SU-DHL-6 (cell line): Measurements from ENCODE around the gene ARAP1.

Experiments
- H2AFZ ChIP-seq: fragments of 200-600 bp; sonication (generic); 2 replicates; pipeline ENCODE4 v1.6.1; 2014; ENCODE audit warnings: low read depth, mild to moderate bottlenecking, moderate library complexity, mixed read lengths, antibody characterized with exemption, low read length; ENCODE audit not compliant: severe bottlenecking
- H3F3A ChIP-seq: fragments of 200-600 bp; shearing (Covaris generic); 2 replicates; pipeline ENCODE4 v1.6.0; 2016; ENCODE audit warnings: antibody characterized with exemption, mild to moderate bottlenecking; ENCODE audit not compliant: insufficient read depth
- H3K27ac ChIP-seq: fragments of 200-600 bp; sonication (generic); 2 replicates; pipeline ENCODE4 v1.5.1; 2016; ENCODE audit warnings: low read depth, mild to moderate bottlenecking, low read length, moderate library complexity, mixed read lengths
- H3K27me3 ChIP-seq: fragments of 200-600 bp; sonication (generic), shearing (Covaris generic); 2 replicates; pipeline ENCODE4 v1.6.0; 2014; ENCODE audit warnings: mild to moderate bottlenecking, low read length
- H3K36me3 ChIP-seq: fragments of 200-600 bp; sonication (generic); 2 replicates; pipeline ENCODE4 v1.6.1; 2014; ENCODE audit warnings: mild to moderate bottlenecking, low read length, mixed read lengths
- H3K4me2 ChIP-seq: fragments of 300-600, 200-600 bp; shearing (Covaris generic), sonication (generic); 2 replicates; pipeline ENCODE4 v1.6.0; 2014; ENCODE audit warnings: low read length, low read depth, mild to moderate bottlenecking; ENCODE audit not compliant: poor library complexity, severe bottlenecking
- H3K4me3 ChIP-seq: fragments of 200-600 bp; sonication (generic); 2 replicates; pipeline ENCODE4 v1.5.1; 2014; ENCODE audit warnings: antibody characterized with exemption, low read length, mild to moderate bottlenecking, mixed read lengths; ENCODE audit not compliant: insufficient read depth, poor library complexity, severe bottlenecking
- H3K79me2 ChIP-seq: fragments of 200-600 bp; sonication (generic); 2 replicates; pipeline ENCODE4 v1.6.1; 2014; ENCODE audit warnings: mild to moderate bottlenecking, low read length, moderate library complexity; ENCODE audit not compliant: insufficient read depth
- H3K9ac ChIP-seq: fragments of 200-600 bp; sonication (generic); 2 replicates; pipeline ENCODE4 v1.7.0; 2014; ENCODE audit warnings: mild to moderate bottlenecking, low read length
- H3K9me2 ChIP-seq: fragments of 200-600 bp; sonication (generic); replicated peaks from 2 replicates; pipeline ENCODE4 v1.6.1; 2014; ENCODE audit warnings: low read length; ENCODE audit not compliant: insufficient read depth
- H3K9me3 ChIP-seq: fragments of 200-600 bp; sonication (generic); 2 replicates; pipeline ENCODE4 v1.6.1; 2014; ENCODE audit warnings: low read length, mixed read lengths; ENCODE audit not compliant: insufficient read depth
- H4K20me1 ChIP-seq: fragments of 200-600 bp; sonication (generic); 2 replicates; pipeline ENCODE4 v1.6.1; 2014; ENCODE audit warnings: low read depth, mild to moderate bottlenecking, antibody characterized with exemption, low read length, moderate library complexity, mixed read lengths
- EZH2phosphoT487 ChIP-seq: fragments of 200-600 bp; sonication (generic), shearing (Covaris generic); conservative IDR thresholded peaks from 2 replicates; pipeline ENCODE4 v1.6.1; 2018; ENCODE audit warnings: mild to moderate bottlenecking, antibody characterized with exemption, low read length, moderate library complexity, mixed read lengths
- TF ChIP-seq, protein P1 (sequence below): fragments of 200-600 bp; sonication (generic); IDR thresholded peaks from one replicate; pipeline ENCODE4 v1.5.1; 2017; ENCODE audit warnings: antibody characterized with exemption, mild to moderate bottlenecking, low read length, moderate library complexity; ENCODE audit not compliant: insufficient read depth, poor library complexity, severe bottlenecking

ARAP1 gene

DNA sequence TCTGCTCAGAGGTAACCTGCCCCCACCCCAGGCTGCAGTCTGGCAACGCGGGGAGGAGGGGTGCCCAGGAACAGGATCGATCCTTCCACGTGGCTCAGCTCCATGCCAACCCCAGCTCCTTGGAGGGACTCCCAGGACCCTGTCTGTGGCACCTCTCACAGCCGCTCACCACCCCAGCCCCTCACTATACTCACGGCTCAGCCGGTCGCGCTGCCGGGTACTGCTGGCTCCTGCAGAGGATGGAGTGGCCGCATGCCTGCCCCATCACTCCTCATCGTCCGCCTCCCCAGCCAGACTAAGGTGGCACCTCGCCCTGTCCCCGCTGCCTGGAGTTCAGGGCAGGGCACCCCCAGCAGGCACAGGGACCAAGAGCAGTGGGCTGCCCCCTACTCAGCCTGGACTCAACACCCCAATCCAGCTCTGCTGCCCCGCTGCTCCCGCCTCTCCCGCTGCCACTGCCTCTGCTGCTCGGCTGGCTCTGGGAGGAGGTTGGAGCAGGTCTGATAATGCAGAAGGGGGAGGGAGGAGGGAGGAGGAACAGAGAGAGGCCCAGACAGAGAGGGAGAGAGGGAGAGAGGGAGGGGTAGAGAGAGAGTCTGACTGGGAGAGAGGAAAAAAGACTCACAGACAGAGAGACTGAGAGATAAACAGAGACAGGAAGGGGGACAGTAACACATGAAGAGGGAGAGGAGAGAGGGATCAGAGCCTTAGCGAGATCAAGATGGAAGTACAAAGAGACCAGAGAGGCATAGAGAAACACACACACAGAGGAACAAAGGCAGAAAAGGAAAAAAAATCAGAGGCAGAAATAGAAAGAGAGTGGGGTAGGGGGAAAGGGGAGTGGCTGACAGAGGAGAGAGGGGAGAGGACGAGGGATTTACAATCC lies 78.0 kb downstream of the ARAP1 start, which contains the start of gene PDE2A:
PDE2A (minus strand) TSS at position 480 of the 886 bp plus-strand sequence; CDS start at position 265, 215 bp downstream.
- Histone ChIP-seq H3K79me2 (no peaks in the 10 kb centered on the region), H3K27me3 (no peaks in the 10 kb centered on the region), H3K36me3 (no peaks in the 10 kb centered on the region), H3K9me3 (no peaks in the 10 kb centered on the region), H3K27ac (no peak within 1 kb of the TSS), H3K4me2 (no peak within 1 kb of the TSS), H4K20me1 (no peaks in the 10 kb centered on the region), H3K9ac (no peak within 1 kb of the TSS), H2AFZ (no peak within 1 kb of the TSS), H3K9me2 (no peaks in the 10 kb centered on the region), H3K4me3 (no peak within 1 kb of the TSS), H3F3A (no peaks in the 10 kb centered on the region)
- TF ChIP-seq, protein P1, sequence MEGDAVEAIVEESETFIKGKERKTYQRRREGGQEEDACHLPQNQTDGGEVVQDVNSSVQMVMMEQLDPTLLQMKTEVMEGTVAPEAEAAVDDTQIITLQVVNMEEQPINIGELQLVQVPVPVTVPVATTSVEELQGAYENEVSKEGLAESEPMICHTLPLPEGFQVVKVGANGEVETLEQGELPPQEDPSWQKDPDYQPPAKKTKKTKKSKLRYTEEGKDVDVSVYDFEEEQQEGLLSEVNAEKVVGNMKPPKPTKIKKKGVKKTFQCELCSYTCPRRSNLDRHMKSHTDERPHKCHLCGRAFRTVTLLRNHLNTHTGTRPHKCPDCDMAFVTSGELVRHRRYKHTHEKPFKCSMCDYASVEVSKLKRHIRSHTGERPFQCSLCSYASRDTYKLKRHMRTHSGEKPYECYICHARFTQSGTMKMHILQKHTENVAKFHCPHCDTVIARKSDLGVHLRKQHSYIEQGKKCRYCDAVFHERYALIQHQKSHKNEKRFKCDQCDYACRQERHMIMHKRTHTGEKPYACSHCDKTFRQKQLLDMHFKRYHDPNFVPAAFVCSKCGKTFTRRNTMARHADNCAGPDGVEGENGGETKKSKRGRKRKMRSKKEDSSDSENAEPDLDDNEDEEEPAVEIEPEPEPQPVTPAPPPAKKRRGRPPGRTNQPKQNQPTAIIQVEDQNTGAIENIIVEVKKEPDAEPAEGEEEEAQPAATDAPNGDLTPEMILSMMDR = no peak
- no peak for TF ChIP-seq EZH2phosphoT487

DNA sequence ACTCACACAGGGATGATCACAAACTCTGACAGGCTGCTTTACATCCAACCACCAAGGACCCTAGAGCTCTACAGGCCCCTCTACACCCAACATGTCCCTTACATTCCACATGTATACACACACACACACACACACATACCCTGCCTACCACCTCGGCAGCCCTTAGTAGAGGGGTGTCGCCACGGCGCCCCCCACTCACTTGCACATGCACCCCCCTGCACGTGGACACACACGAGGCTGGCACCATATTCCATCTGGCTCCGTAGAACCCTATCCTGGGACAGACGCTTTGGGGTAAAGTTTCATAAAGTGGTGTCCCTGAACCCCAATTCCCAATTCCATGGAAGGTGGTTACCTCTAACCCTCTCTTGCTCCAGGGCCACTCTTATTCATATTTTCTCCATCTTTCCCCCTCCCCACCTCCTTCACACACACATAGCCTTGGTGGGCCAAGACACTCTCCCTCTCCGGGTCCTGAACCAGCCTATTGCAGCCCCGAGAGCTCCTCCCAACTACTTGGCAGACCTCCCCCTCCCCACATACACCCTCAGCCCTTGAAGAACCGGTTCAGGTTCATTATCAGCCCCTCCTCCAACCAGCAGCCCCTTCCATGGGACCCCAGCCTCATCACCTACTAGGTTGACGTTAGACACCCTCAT lies 78.8 kb downstream of the ARAP1 start:
- Histone ChIP-seq H3K79me2 (no peaks in the 10 kb centered on the region), H3F3A (no peaks in the 10 kb centered on the region), H4K20me1 (no peaks in the 10 kb centered on the region), H3K27me3 (no peaks in the 10 kb centered on the region), H3K36me3 (no peaks in the 10 kb centered on the region), H3K9ac (no peak overlapping the region), H3K27ac (no peak overlapping the region), H3K4me3 (no peak overlapping the region), H2AFZ (no peak overlapping the region), H3K4me2 (no peak overlapping the region), H3K9me2 (no peaks in the 10 kb centered on the region), H3K9me3 (no peaks in the 10 kb centered on the region; the same call in 1 of the 2 replicates)
- TF ChIP-seq, protein P1 = no peak
- TF ChIP-seq EZH2phosphoT487 = no peak

GRCh38 chr11:72672597-72673238 lies 79.5 kb downstream of the ARAP1 start:
- Histone ChIP-seq H3K36me3 (no peaks in the 10 kb centered on the region), H2AFZ (no peak overlapping the region), H3F3A (no peaks in the 10 kb centered on the region), H4K20me1 (no peaks in the 10 kb centered on the region), H3K27me3 (no peaks in the 10 kb centered on the region), H3K4me3 (no peak overlapping the region), H3K79me2 (no peaks in the 10 kb centered on the region), H3K9me2 (no peaks in the 10 kb centered on the region), H3K27ac (no peak overlapping the region), H3K9ac (no peak overlapping the region), H3K9me3 (peaks cover 6% of the 10 kb centered on the region; the same call in 1 of the 2 replicates), H3K4me2 (no peak overlapping the region)
- TF ChIP-seq, protein P1 = no peak
- TF ChIP-seq EZH2phosphoT487 = no peak
